H1 (cell line): ENCODE results near the gene SNCAIP. TPM values are rescaled to one million over a fixed set of nuclear protein-coding genes. Genes with fewer than 3 reads are reported as not detected.

Source experiments
- ATF2 ChIP-seq: IDR thresholded peaks from 2 replicates; pipeline ENCODE4 v1.6.1; 2012; ENCODE audit warnings: low read length, inconsistent platforms
- CHD7 ChIP-seq: fragments of 300-600 bp; sonication (generic); IDR thresholded peaks from 2 replicates; pipeline ENCODE4 v1.7.1; 2012; ENCODE audit warnings: low read length, moderate library complexity, mild to moderate bottlenecking, inconsistent platforms; ENCODE audit not compliant: insufficient replicate concordance
- EGR1 ChIP-seq: IDR thresholded peaks from 2 replicates; pipeline ENCODE4 v1.6.1; 2011; ENCODE audit warnings: low read depth, low read length, borderline replicate concordance
- polyA plus RNA-seq, 7 experiments: library from polyadenylated mRNA; depleted of rRNA in 3 of 7; stranded (reverse) in 5 of 7; unstranded in 2 of 7; fragments of >200 nt in 5 of 7; fragments of 200-250 nt in 2 of 7; gene quantifications; 1 replicate in 5 of 7; 2 replicates in 1 of 7; 4 replicates in 1 of 7; pipeline versions ENCODE4 v1.2.1 to v1.2.3, GENCODE V29; 2011 to 2013; ENCODE audit warnings: missing spikeins in 2 of 7, mixed read lengths in 2 of 7
- total RNA-seq: library from RNA; stranded (reverse); fragmentation: NEBNext Ultra II Directional; extraction: Animal tissue kit (Norgen Biotek cat#: 25700); gene quantifications from 2 replicates; pipeline ENCODE4 v1.2.1, GENCODE V29; 2021

Gene SNCAIP
- total and polyA plus RNA-seq, 2 of the 8 experiments (the other 6 are each of a cell fraction or from before 2014, with no cell fraction given): 3.9 to 9.0 TPM

GRCh38 chr5:122431298-122431697, 119.3 kb downstream of the SNCAIP start (continued):
- no peak for TF ChIP-seq CHD7
- TF ChIP-seq ATF2: no peak
- TF ChIP-seq EGR1: no peak
